Small intestine (tissue), 7 donors: ENCODE measurements around the gene DEPDC5. TPM values are rescaled to one million over a fixed set of nuclear protein-coding genes. Genes with fewer than 3 reads are reported as not detected.

Source experiments
- DNase-seq, 2 donors: peaks; one replicate each; pipeline versions ENCODE4 v3.0.0 to v3.0.0-alpha.2; 2013
- FAIRE-seq: peaks from 2 replicates; lab custom pipeline; 2012; peaks lifted over from hg19 to GRCh38; lab: Jason Lieb, UNC
- H3K27ac ChIP-seq, 3 donors: one replicate each; pipeline ENCODE4 v1.5.1; 2013; ENCODE audit warnings: low read length in 2 of 3, mild to moderate bottlenecking in 2 of 3, control low read depth in 1 of 3, inconsistent platforms in 1 of 3, low read depth in 1 of 3, moderate library complexity in 1 of 3
- H3K27me3 ChIP-seq, 3 donors: one replicate each; pipeline ENCODE4 v1.6.1; 2013; ENCODE audit warnings: low read length in 3 of 3, inconsistent platforms in 1 of 3; ENCODE audit not compliant: control insufficient read depth in 3 of 3, insufficient read depth in 3 of 3
- H3K36me3 ChIP-seq, 3 donors: one replicate each; pipeline ENCODE4 v1.6.1; 2013; ENCODE audit warnings: low read length in 3 of 3, inconsistent platforms in 1 of 3, low read depth in 1 of 3, mild to moderate bottlenecking in 1 of 3, moderate library complexity in 1 of 3; ENCODE audit not compliant: control insufficient read depth in 3 of 3, insufficient read depth in 2 of 3
- H3K4me1 ChIP-seq, 3 donors: one replicate each; pipeline ENCODE4 v1.6.1; 2013; ENCODE audit warnings: low read length in 2 of 3, inconsistent platforms in 1 of 3, low read depth in 1 of 3, mild to moderate bottlenecking in 1 of 3, moderate library complexity in 1 of 3; ENCODE audit not compliant: control insufficient read depth in 3 of 3, insufficient read depth in 2 of 3
- H3K4me3 ChIP-seq, 3 donors: one replicate each; pipeline ENCODE4 v1.5.1; 2013; ENCODE audit warnings: low read length in 3 of 3, control low read depth in 1 of 3, inconsistent platforms in 1 of 3, low read depth in 1 of 3, mild to moderate bottlenecking in 1 of 3, moderate library complexity in 1 of 3
- H3K9me3 ChIP-seq, 2 donors: one replicate each; pipeline ENCODE4 v1.6.1; 2013; ENCODE audit warnings: low read depth in 1 of 2, low read length in 1 of 2; ENCODE audit not compliant: control insufficient read depth in 2 of 2, insufficient read depth in 1 of 2
- WGBS, 3 donors: extraction: QIAGEN DNeasy Blood & Tissue Kit; methylation state at CpG; one replicate each; pipeline ENCODE4 v1.1.7; 2013; 5-methylcytosine and 5-hydroxymethylcytosine counted together
- polyA plus RNA-seq, 4 donors: library from polyadenylated mRNA; stranded (reverse) in 3 of 4; unstranded in 1 of 4; fragments of 200-250 nt in 3 of 4; fragments of 120-200 nt in 1 of 4; gene quantifications; one replicate each; pipeline versions ENCODE4 v1.2.1 to v1.2.3, GENCODE V29; 2013
- donor health status: healthy with polysubstance abuse.
- donor health status: control.
- donor health status: control.
- donor health status: Bipolar disorder and iron deficiency.
- donor health status: healthy.

Gene DEPDC5
- polyA plus RNA-seq, 4 donors: 11.1 to 15.2 (median 13.2) TPM

DNA sequence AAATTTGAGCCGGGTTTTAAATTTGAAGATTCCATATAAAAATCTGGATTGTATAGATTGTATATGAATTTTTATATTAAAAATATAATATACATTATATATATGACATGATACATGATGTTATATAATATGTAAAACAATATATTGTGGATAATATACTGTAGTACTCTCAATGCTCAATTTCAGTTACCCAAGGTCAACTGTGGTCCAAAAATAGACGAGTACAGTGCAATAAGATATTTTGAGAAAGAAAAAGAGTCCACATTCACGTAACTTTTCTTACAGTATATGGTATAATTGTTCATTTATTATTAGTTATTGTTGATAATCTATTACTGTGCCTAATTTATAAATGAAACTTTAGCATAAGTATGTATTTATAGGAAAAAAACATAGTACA lies 96.3 kb downstream of the DEPDC5 start:
- Histone ChIP-seq H3K4me3 (no peak overlapping the region), H3K27ac (no peak overlapping the region), H3K9me3 (no peaks in the 10 kb centered on the region), H3K27me3 (no peaks in the 10 kb centered on the region), H3K36me3 (peaks cover 14 to 60% (median 16%) of the 10 kb centered on the region in 3 donors), H3K4me1 (no peaks in the 10 kb centered on the region)
- DNase-seq (no peak), FAIRE-seq (no peak)
- 93 to 96% (median 95%) methylated on average over 3 of the region's 3 CpGs for WGBS, 3 donors

DNA sequence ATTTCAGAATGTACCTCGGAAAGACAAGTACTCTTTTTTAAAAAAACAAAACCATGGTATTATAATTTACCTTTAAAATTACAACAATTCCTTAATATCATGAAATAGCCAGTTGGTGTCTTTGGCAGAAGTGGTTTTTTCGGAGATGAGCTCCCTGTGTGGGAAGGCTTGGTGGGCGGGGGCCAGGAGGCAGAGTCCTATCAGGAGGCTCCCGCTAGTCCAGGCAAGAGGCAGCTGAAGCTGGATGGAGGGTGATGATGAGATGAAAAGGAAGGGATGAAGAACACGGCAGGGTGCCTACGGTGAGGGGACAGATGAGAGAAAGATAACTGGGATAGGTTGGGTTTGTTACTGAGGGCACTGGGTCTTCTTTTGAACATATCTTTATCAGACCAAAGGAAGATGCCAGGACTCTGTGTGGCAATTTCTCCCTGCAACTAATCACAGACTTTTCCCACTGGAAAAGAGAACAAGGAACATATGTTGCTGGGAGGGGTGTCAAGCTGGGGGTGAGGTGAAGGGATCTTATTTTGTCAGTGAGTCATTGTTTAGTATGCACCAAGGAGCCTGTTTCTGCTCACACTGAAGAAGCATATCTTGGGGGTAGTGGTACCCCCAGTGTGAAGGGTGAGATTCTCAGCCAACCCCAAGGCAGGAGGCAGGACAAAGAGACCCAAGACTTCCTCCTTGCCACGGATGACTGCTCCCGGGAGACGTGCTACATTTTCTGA lies 99.0 kb downstream of the DEPDC5 start:
- Histone ChIP-seq H3K4me3 (no peak overlapping the region), H3K9me3 (no peaks in the 10 kb centered on the region), H3K4me1 (no peaks in the 10 kb centered on the region), H3K27me3 (no peaks in the 10 kb centered on the region), H3K36me3 (peaks cover 12 to 57% (median 12%) of the 10 kb centered on the region in 3 donors), H3K27ac (no peak overlapping the region)
- DNase-seq (no peak), FAIRE-seq (no peak)
- WGBS, 3 donors: 91 to 98% (median 92%) methylated on average over 9 of the region's 9 CpGs

DNA sequence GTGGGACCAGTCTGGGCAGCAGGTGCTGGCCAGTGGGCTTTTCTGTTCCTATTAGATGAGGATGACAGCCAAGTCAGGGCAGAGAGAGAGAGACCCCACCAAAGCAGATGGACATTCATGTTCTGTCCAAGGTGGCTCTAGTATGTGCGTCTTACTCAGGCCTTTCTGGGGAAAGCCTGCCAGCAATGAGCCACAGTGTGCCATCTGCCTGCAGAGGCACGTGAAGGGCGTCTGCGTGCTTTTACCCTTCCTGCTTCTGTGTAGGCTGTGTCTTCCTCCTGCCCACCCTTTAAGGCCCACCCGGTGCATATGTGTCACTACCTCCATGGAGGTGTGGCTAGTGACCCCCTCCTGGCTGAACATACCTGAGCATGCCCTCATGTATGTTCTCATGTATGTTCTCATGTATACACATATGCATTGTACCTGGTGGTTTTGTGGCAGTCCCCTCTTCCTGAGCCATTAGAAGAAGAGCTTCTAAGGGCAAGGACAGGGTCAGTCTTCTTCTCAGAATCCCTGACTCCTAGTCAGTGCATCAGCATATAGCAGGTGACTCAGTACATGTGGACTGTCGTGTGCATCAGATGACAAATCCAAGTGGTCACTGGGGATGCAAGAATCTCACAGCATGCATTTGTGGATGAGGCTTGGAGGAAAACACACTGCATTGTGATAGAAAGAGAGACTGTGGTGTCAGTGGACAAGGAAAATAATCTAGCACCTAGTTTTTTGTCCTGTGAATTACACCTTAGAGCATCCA lies 100.1 kb downstream of the DEPDC5 start:
- no peak for DNase-seq
- H3K27me3 ChIP-seq: no peaks in the 10 kb centered on the region
- 87 to 95% (median 94%) methylated on average over 6 of the region's 6 CpGs for WGBS, 3 donors
- no peaks in the 10 kb centered on the region for H3K9me3 ChIP-seq
- peaks cover 13 to 50% (median 14%) of the 10 kb centered on the region in 3 donors for H3K36me3 ChIP-seq
- no peak for FAIRE-seq
- H3K4me1 ChIP-seq: no peaks in the 10 kb centered on the region
- H3K4me3 ChIP-seq: no peak overlapping the region
- H3K27ac ChIP-seq: no peak overlapping the region

- Histone ChIP-seq H3K9me3 (no peaks in the 10 kb centered on the region), H3K27ac (peak overlapping the region in 1 of 3 donors; percentile 13), H3K27me3 (no peaks in the 10 kb centered on the region), H3K4me1 (no peaks in the 10 kb centered on the region), H3K36me3 (peaks cover 8 to 39% (median 13%) of the 10 kb centered on the region in 3 donors), H3K4me3 (no peak overlapping the region)
- DNase-seq (peak in 1 of 2 donors; percentile 83), FAIRE-seq (no peak)
- 62 to 79% (median 76%) methylated on average over 9 of the region's 9 CpGs for WGBS, 3 donors
These were observed 103.4 kb downstream of the DEPDC5 start for GRCh38 chr22:31857247-31857646.

- no peaks in the 10 kb centered on the region for H3K27me3 ChIP-seq
- no peaks in the 10 kb centered on the region for H3K4me1 ChIP-seq
- H3K36me3 ChIP-seq: peaks cover 9 to 33% (median 11%) of the 10 kb centered on the region in 3 donors
- no peaks in the 10 kb centered on the region for H3K9me3 ChIP-seq
- H3K27ac ChIP-seq: no peak overlapping the region
- no peak overlapping the region for H3K4me3 ChIP-seq
- WGBS, 3 donors: 94 to 96% (median 96%) methylated on average over 11 of the region's 11 CpGs
- FAIRE-seq (no peak), DNase-seq (no peak)
These were observed 107.5 kb downstream of the DEPDC5 start for GRCh38 chr22:31861226-31861840.

GRCh38 chr22:31866918-31867317 lies 113.1 kb downstream of the DEPDC5 start:
- Histone ChIP-seq H3K9me3 (no peaks in the 10 kb centered on the region), H3K36me3 (peaks cover 0 to 35% (median 9%) of the 10 kb centered on the region in 3 donors), H3K4me3 (no peak overlapping the region), H3K4me1 (no peaks in the 10 kb centered on the region), H3K27ac (no peak overlapping the region), H3K27me3 (no peaks in the 10 kb centered on the region)
- 71 to 92% (median 76%) methylated on average over 4 of the region's 4 CpGs for WGBS, 3 donors
- no peak for DNase-seq
- no peak for FAIRE-seq

DNA sequence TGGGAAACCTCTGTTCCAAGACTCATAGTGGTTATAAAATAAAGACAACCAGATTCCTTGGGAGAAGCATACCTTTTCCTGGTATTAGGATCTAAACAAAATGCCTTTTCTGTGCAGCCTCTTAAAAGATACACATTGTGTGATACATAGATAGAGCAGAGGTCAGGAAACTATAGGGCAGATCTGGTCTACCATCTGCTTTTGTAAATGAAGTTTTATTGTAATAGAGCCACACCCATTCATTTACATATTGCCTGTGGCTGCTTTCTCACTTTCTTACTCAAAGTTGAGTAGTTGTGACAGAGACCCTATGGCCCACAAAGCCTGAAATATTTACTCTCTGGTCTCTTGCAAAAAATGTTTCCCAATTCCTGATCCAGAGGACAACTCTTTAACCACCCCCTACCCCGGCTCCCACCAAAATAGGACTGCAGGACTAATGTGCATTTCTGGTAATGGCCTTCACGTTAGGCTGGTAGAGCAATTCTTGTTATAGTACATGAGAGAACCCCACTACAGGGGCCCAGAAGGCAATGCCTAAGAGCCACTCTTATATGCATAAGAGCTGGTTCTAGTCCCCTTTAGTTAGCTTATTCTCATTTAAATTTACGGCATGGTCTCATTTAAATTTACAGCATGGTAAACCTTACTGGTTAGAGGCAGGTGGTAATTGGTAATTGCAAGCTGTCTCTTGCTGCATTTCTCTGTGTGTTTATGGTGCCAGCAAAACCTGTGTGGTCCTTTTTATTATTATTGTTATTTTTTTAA lies 113.8 kb downstream of the DEPDC5 start:
- no peaks in the 10 kb centered on the region for H3K4me1 ChIP-seq
- no peak for FAIRE-seq
- no peak overlapping the region for H3K27ac ChIP-seq
- WGBS, 3 donors: 83 to 97% (median 96%) methylated on average over 3 of the region's 3 CpGs
- H3K4me3 ChIP-seq: no peak overlapping the region
- H3K36me3 ChIP-seq: peaks cover 0 to 38% (median 9%) of the 10 kb centered on the region in 3 donors
- no peak for DNase-seq
- H3K27me3 ChIP-seq: no peaks in the 10 kb centered on the region
- no peaks in the 10 kb centered on the region for H3K9me3 ChIP-seq

GRCh38 chr22:31869739-31870138 lies 115.9 kb downstream of the DEPDC5 start:
- Histone ChIP-seq H3K9me3 (no peaks in the 10 kb centered on the region), H3K27ac (no peak overlapping the region), H3K27me3 (no peaks in the 10 kb centered on the region), H3K36me3 (peaks cover 2 to 48% (median 16%) of the 10 kb centered on the region in 3 donors), H3K4me1 (no peaks in the 10 kb centered on the region), H3K4me3 (no peak overlapping the region)
- DNase-seq: no peak
- 85 to 88% (median 88%) methylated on average over 5 of the region's 5 CpGs for WGBS, 3 donors
- FAIRE-seq: no peak
